ENCODE results near the gene RMC1. TPM values are rescaled to one million over a fixed set of nuclear protein-coding genes. Genes with fewer than 3 reads are reported as not detected.

Gene RMC1
- total and polyA plus RNA-seq, 4 donors = 15.6 to 24.7 (median 20.8) TPM

DNA sequence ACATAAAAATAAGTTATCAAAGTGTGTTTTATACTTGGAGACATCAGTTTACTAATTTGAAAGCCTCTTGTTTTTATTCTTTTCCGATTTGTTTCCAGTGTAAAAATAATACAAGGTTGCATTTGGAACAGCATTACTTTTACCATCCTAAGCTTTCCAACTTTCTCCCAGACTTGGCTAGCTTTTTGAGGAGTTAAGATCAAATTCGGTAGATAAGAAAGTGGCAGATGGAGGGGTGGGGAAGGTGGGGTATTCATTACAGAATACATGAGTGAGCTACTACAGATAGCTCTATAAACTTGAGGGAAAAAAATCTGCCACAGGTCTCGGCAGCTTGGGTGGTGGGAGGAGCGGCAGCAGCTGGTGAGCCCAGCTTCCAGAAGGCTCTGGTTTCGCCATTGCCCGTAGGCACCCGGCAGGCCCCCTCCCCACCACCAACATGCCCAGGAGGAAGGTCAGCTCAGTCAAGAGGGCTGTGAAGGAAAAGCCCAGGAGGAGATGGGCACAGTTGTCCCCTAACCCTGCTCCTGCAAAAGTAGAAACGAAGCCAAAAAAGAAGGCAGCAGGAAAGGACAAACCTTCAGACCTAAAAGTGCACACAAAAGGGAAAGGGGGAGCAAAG lies 18.6 kb upstream of the RMC1 start:
- Histone ChIP-seq H3K27me3 (ENCODE audit: control insufficient read depth in 4 of 4, insufficient read depth in 4 of 4, low read length in 3 of 4) (no peaks in the 10 kb centered on the region), H3K4me3 (ENCODE audit: low read depth in 1 of 3, low read length in 3 of 3) (no peak overlapping the region), H3K9me3 (ENCODE audit: control insufficient read depth in 4 of 4, low read length in 3 of 4) (no peaks in the 10 kb centered on the region), H3K4me1 (ENCODE audit: control insufficient read depth in 4 of 4, insufficient read depth in 4 of 4, low read length in 3 of 4) (peaks cover 0 to 12% (median 1%) of the 10 kb centered on the region in 4 donors), H3K36me3 (ENCODE audit: control insufficient read depth in 4 of 4, insufficient read depth in 3 of 4, low read depth in 1 of 4, low read length in 3 of 4) (peaks cover 4 to 25% (median 22%) of the 10 kb centered on the region in 4 donors), H3K9ac (ENCODE audit: low read depth in 1 of 2, low read length in 2 of 2) (no peak overlapping the region), H3K27ac (ENCODE audit: low read depth in 1 of 2, low read length in 2 of 2) (no peak overlapping the region)
- no peak for DNase-seq (ENCODE audit: low spot score)
- 85% methylated on average over 8 of the region's 8 CpGs for WGBS
- TF ChIP-seq, protein P1, sequence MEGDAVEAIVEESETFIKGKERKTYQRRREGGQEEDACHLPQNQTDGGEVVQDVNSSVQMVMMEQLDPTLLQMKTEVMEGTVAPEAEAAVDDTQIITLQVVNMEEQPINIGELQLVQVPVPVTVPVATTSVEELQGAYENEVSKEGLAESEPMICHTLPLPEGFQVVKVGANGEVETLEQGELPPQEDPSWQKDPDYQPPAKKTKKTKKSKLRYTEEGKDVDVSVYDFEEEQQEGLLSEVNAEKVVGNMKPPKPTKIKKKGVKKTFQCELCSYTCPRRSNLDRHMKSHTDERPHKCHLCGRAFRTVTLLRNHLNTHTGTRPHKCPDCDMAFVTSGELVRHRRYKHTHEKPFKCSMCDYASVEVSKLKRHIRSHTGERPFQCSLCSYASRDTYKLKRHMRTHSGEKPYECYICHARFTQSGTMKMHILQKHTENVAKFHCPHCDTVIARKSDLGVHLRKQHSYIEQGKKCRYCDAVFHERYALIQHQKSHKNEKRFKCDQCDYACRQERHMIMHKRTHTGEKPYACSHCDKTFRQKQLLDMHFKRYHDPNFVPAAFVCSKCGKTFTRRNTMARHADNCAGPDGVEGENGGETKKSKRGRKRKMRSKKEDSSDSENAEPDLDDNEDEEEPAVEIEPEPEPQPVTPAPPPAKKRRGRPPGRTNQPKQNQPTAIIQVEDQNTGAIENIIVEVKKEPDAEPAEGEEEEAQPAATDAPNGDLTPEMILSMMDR (IDR thresholded peaks at IDR 0.05; ENCODE audit: low read depth, low read length, missing input control) = no peak
- no peak for TF ChIP-seq SP1 (IDR thresholded peaks at IDR 0.05)
- TF ChIP-seq, protein P2, sequence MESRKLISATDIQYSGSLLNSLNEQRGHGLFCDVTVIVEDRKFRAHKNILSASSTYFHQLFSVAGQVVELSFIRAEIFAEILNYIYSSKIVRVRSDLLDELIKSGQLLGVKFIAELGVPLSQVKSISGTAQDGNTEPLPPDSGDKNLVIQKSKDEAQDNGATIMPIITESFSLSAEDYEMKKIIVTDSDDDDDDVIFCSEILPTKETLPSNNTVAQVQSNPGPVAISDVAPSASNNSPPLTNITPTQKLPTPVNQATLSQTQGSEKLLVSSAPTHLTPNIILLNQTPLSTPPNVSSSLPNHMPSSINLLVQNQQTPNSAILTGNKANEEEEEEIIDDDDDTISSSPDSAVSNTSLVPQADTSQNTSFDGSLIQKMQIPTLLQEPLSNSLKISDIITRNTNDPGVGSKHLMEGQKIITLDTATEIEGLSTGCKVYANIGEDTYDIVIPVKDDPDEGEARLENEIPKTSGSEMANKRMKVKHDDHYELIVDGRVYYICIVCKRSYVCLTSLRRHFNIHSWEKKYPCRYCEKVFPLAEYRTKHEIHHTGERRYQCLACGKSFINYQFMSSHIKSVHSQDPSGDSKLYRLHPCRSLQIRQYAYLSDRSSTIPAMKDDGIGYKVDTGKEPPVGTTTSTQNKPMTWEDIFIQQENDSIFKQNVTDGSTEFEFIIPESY (IDR thresholded peaks at IDR 0.05) = no peak
- TF ChIP-seq NR2F2 (IDR thresholded peaks at IDR 0.05) = no peak
- no peak for TF ChIP-seq FOXA2 (IDR thresholded peaks at IDR 0.05)
- TF ChIP-seq HNF4A (conservative IDR thresholded peaks at IDR 0.05) = no peak
- TF ChIP-seq EGR1 (IDR thresholded peaks at IDR 0.05; ENCODE audit: low read depth in 2 of 2) = no peak
- TF ChIP-seq JUND (IDR thresholded peaks at IDR 0.05) = no peak
- TF ChIP-seq, protein P3, sequence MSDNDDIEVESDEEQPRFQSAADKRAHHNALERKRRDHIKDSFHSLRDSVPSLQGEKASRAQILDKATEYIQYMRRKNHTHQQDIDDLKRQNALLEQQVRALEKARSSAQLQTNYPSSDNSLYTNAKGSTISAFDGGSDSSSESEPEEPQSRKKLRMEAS (IDR thresholded peaks at IDR 0.05) = no peak
- TF ChIP-seq, protein P4, sequence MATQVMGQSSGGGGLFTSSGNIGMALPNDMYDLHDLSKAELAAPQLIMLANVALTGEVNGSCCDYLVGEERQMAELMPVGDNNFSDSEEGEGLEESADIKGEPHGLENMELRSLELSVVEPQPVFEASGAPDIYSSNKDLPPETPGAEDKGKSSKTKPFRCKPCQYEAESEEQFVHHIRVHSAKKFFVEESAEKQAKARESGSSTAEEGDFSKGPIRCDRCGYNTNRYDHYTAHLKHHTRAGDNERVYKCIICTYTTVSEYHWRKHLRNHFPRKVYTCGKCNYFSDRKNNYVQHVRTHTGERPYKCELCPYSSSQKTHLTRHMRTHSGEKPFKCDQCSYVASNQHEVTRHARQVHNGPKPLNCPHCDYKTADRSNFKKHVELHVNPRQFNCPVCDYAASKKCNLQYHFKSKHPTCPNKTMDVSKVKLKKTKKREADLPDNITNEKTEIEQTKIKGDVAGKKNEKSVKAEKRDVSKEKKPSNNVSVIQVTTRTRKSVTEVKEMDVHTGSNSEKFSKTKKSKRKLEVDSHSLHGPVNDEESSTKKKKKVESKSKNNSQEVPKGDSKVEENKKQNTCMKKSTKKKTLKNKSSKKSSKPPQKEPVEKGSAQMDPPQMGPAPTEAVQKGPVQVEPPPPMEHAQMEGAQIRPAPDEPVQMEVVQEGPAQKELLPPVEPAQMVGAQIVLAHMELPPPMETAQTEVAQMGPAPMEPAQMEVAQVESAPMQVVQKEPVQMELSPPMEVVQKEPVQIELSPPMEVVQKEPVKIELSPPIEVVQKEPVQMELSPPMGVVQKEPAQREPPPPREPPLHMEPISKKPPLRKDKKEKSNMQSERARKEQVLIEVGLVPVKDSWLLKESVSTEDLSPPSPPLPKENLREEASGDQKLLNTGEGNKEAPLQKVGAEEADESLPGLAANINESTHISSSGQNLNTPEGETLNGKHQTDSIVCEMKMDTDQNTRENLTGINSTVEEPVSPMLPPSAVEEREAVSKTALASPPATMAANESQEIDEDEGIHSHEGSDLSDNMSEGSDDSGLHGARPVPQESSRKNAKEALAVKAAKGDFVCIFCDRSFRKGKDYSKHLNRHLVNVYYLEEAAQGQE (IDR thresholded peaks at IDR 0.05) = no peak
- no peak for TF ChIP-seq YY1 (IDR thresholded peaks at IDR 0.05)
- TF ChIP-seq GABPA (IDR thresholded peaks at IDR 0.05 in 1 of 2, conservative IDR thresholded peaks at IDR 0.05 in 1 of 2) = no peak
- TF ChIP-seq FOXA1 (IDR thresholded peaks at IDR 0.05) = no peak
- TF ChIP-seq, protein P5, sequence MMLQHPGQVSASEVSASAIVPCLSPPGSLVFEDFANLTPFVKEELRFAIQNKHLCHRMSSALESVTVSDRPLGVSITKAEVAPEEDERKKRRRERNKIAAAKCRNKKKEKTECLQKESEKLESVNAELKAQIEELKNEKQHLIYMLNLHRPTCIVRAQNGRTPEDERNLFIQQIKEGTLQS (IDR thresholded peaks at IDR 0.05) = no peak
- TF ChIP-seq HNF4G (IDR thresholded peaks at IDR 0.05) = no peak

DNA sequence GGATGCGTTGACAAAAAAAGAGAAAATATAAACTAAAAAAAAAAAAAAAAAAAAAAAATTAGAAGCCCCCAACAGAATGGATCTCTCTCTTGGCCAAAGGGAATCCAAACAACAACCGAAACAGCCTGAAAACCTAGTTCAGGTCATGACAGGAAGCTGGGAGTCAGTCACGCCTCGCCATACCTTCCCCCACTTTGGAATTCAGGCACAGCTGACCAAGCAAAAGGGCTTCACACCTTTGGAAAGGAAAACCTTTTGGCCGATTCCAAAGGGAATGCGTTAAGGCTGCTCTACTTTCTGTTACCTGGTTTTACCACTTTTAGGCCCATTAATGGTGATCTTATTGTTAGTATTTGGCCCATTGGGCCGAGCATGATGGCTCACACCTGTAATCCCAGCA lies 17.9 kb upstream of the RMC1 start:
- Histone ChIP-seq H3K9ac (ENCODE audit: low read depth in 1 of 2, low read length in 2 of 2) (no peak overlapping the region), H3K9me3 (ENCODE audit: control insufficient read depth in 4 of 4, low read length in 3 of 4) (no peaks in the 10 kb centered on the region), H3K36me3 (ENCODE audit: control insufficient read depth in 4 of 4, insufficient read depth in 3 of 4, low read depth in 1 of 4, low read length in 3 of 4) (peaks cover 4 to 18% (median 15%) of the 10 kb centered on the region in 4 donors), H3K27ac (ENCODE audit: low read depth in 1 of 2, low read length in 2 of 2) (no peak overlapping the region), H3K27me3 (ENCODE audit: control insufficient read depth in 4 of 4, insufficient read depth in 4 of 4, low read length in 3 of 4) (no peaks in the 10 kb centered on the region), H3K4me3 (ENCODE audit: low read depth in 1 of 3, low read length in 3 of 3) (no peak overlapping the region), H3K4me1 (ENCODE audit: control insufficient read depth in 4 of 4, insufficient read depth in 4 of 4, low read length in 3 of 4) (peaks cover 0 to 12% (median 1%) of the 10 kb centered on the region in 4 donors)
- no peak for DNase-seq (ENCODE audit: low spot score)
- WGBS = 90% methylated on average over 7 of the region's 7 CpGs
- TF ChIP-seq EGR1 (IDR thresholded peaks at IDR 0.05; ENCODE audit: low read depth in 2 of 2) (no peak), FOXA2 (IDR thresholded peaks at IDR 0.05) (no peak), RXRA (IDR thresholded peaks at IDR 0.05) (no peak), NR2F2 (IDR thresholded peaks at IDR 0.05) (no peak), HNF4G (IDR thresholded peaks at IDR 0.05) (no peak)
- TF ChIP-seq, protein P4 (IDR thresholded peaks at IDR 0.05) = no peak
- TF ChIP-seq, protein P1 (IDR thresholded peaks at IDR 0.05; ENCODE audit: low read depth, low read length, missing input control) = no peak
- TF ChIP-seq, protein P5 (IDR thresholded peaks at IDR 0.05) = no peak
